Thymus (tissue), 11 donors: ENCODE data around the gene C20orf202. TPM values are rescaled to one million over a fixed set of nuclear protein-coding genes. Genes with fewer than 3 reads are reported as not detected.
"Not testable (repeated sequence)": the region's sequence is repeated elsewhere in the genome, so short reads cannot be mapped to it uniquely, and the experiment has no call there.

Experiments
- DNase-seq, 9 donors: peaks; one replicate each; pipeline ENCODE4 v3.0.0-alpha.2; 2013; ENCODE audit warnings: low spot score in 9 of 9, low read depth in 6 of 9, missing footprints in 1 of 9
- H3K27ac ChIP-seq, 2 donors: one replicate each; pipeline ENCODE4 v1.5.1; 2013; ENCODE audit warnings: control low read depth in 1 of 2, low read depth in 1 of 2, low read length in 1 of 2, mild to moderate bottlenecking in 1 of 2, moderate library complexity in 1 of 2
- H3K27me3 ChIP-seq, 2 donors: one replicate each; pipeline ENCODE4 v1.5.1; 2013; ENCODE audit warnings: low read length in 1 of 2; ENCODE audit not compliant: control insufficient read depth in 2 of 2, insufficient read depth in 1 of 2
- H3K36me3 ChIP-seq, 2 donors: one replicate each; pipeline ENCODE4 v1.5.1; 2013; ENCODE audit warnings: low read length in 1 of 2, mild to moderate bottlenecking in 1 of 2, moderate library complexity in 1 of 2; ENCODE audit not compliant: control insufficient read depth in 2 of 2, insufficient read depth in 2 of 2
- H3K4me1 ChIP-seq, 2 donors: one replicate each; pipeline ENCODE4 v1.5.1; 2013; ENCODE audit warnings: low read length in 2 of 2; ENCODE audit not compliant: control insufficient read depth in 2 of 2, insufficient read depth in 2 of 2
- H3K4me3 ChIP-seq, 2 donors: one replicate each; pipeline ENCODE4 v1.5.1; 2013; ENCODE audit warnings: low read length in 2 of 2, control low read depth in 1 of 2, mild to moderate bottlenecking in 1 of 2
- H3K9me3 ChIP-seq, 2 donors: one replicate each; pipeline ENCODE4 v1.5.1; 2013; ENCODE audit warnings: low read length in 1 of 2, mild to moderate bottlenecking in 1 of 2; ENCODE audit not compliant: control insufficient read depth in 2 of 2, insufficient read depth in 1 of 2
- WGBS: extraction: QIAGEN DNeasy Blood & Tissue Kit; methylation state at CpG from one replicate; pipeline ENCODE4 v1.1.7; 2013; 5-methylcytosine and 5-hydroxymethylcytosine counted together
- polyA plus RNA-seq: library from polyadenylated mRNA; stranded (reverse); fragments of 200-250 nt; gene quantifications from one replicate; pipeline ENCODE4 v1.2.3, GENCODE V29; 2013
- total RNA-seq: library from RNA; stranded (reverse); fragments of 120-200 nt; gene quantifications from one replicate; pipeline ENCODE4 v1.2.4, GENCODE V29; 2013
- donor health status: healthy.

Gene C20orf202
- total and polyA plus RNA-seq, 2 donors = 0.09 to 0.27 TPM

GRCh38 chr20:1242530-1242929 lies 39.3 kb downstream of the C20orf202 start:
- 12% methylated on average over 2 of the region's 2 CpGs for WGBS

GRCh38 chr20:1245578-1245977 lies 42.3 kb downstream of the C20orf202 start:
- 84% methylated on average over 2 of the region's 2 CpGs for WGBS
- H3K9me3 ChIP-seq = no peaks in the 10 kb centered on the region
- no peaks in the 10 kb centered on the region for H3K4me1 ChIP-seq
- H3K36me3 ChIP-seq = no peaks in the 10 kb centered on the region
- H3K27ac ChIP-seq = no peak overlapping the region
- H3K4me3 ChIP-seq = no peak overlapping the region
- DNase-seq = no peak
- H3K27me3 ChIP-seq = no peaks in the 10 kb centered on the region

More at GRCh38 chr20:1242530-1242929, 39.3 kb downstream of the C20orf202 start:
- no peaks in the 10 kb centered on the region for H3K27me3 ChIP-seq
- no peak overlapping the region for H3K4me3 ChIP-seq
- DNase-seq = no peak
- no peaks in the 10 kb centered on the region for H3K4me1 ChIP-seq
- no peaks in the 10 kb centered on the region for H3K9me3 ChIP-seq
- H3K27ac ChIP-seq = no peak overlapping the region
- H3K36me3 ChIP-seq = no peaks in the 10 kb centered on the region

- Histone ChIP-seq H3K4me3 (no peak overlapping the region), H3K4me1 (no peaks in the 10 kb centered on the region), H3K27ac (no peak overlapping the region), H3K9me3 (no peaks in the 10 kb centered on the region), H3K36me3 (no peaks in the 10 kb centered on the region), H3K27me3 (no peaks in the 10 kb centered on the region)
- DNase-seq = no peak
Measured at GRCh38 chr20:1247689-1248088, 44.4 kb downstream of the C20orf202 start.

- not testable (repeated sequence) for H3K27ac ChIP-seq, H3K4me3 ChIP-seq, H3K4me1 ChIP-seq, DNase-seq, H3K27me3 ChIP-seq, H3K36me3 ChIP-seq, H3K9me3 ChIP-seq
- WGBS = 97% methylated on average over 2 of the region's 2 CpGs
Measured at GRCh38 chr20:1250282-1250681, 47.0 kb downstream of the C20orf202 start.

- no peaks in the 10 kb centered on the region for H3K27me3 ChIP-seq
- no peaks in the 10 kb centered on the region for H3K36me3 ChIP-seq
- 80% methylated on average over 3 of the region's 3 CpGs for WGBS
- H3K4me3 ChIP-seq = no peak overlapping the region
- H3K9me3 ChIP-seq = no peaks in the 10 kb centered on the region
- DNase-seq = no peak
- H3K27ac ChIP-seq = no peak overlapping the region
- H3K4me1 ChIP-seq = no peaks in the 10 kb centered on the region
Measured at GRCh38 chr20:1252416-1252815, 49.2 kb downstream of the C20orf202 start.

- H3K4me1 ChIP-seq = no peaks in the 10 kb centered on the region
- no peak for DNase-seq
- no peaks in the 10 kb centered on the region for H3K9me3 ChIP-seq
- no peak overlapping the region for H3K4me3 ChIP-seq
- WGBS = 56% methylated on average over 2 of the region's 2 CpGs
- peaks cover 0 to 3% of the 10 kb centered on the region in 2 donors for H3K27me3 ChIP-seq
- no peak overlapping the region for H3K27ac ChIP-seq
- H3K36me3 ChIP-seq = no peaks in the 10 kb centered on the region
Measured at GRCh38 chr20:1254254-1254653, 51.0 kb downstream of the C20orf202 start.

- H3K27me3 ChIP-seq = peaks cover 0 to 3% of the 10 kb centered on the region in 2 donors
- 87% methylated on average over 2 of the region's 2 CpGs for WGBS
- H3K4me1 ChIP-seq = no peaks in the 10 kb centered on the region
- no peak overlapping the region for H3K27ac ChIP-seq
- H3K4me3 ChIP-seq = no peak overlapping the region
- no peaks in the 10 kb centered on the region for H3K9me3 ChIP-seq
- DNase-seq = no peak
- no peaks in the 10 kb centered on the region for H3K36me3 ChIP-seq
Measured at GRCh38 chr20:1255675-1256074, 52.4 kb downstream of the C20orf202 start.

Other genes with a start within 250 kb of the C20orf202 start
- gene RSPO4, start 201.1 kb upstream of the C20orf202 start, total RNA-seq = not detected
- 0.09 TPM for gene RSPO4, start 201.1 kb upstream of the C20orf202 start, polyA plus RNA-seq
- gene PSMF1, start 84.9 kb upstream of the C20orf202 start, total RNA-seq = 30.0 TPM
- 47.3 TPM for gene PSMF1, start 84.9 kb upstream of the C20orf202 start, polyA plus RNA-seq
- gene TMEM74B, start 18.5 kb upstream of the C20orf202 start, total RNA-seq = 0.47 TPM
- 1.3 TPM for gene TMEM74B, start 18.5 kb upstream of the C20orf202 start, polyA plus RNA-seq
- not detected for gene RAD21L1, start 22.6 kb downstream of the C20orf202 start, total RNA-seq
- gene RAD21L1, start 22.6 kb downstream of the C20orf202 start, polyA plus RNA-seq = not detected
- 0.71 TPM for gene SNPH, start 62.8 kb downstream of the C20orf202 start, total RNA-seq
- 2.2 TPM for gene SNPH, start 62.8 kb downstream of the C20orf202 start, polyA plus RNA-seq
- 2.1 TPM for gene SDCBP2, start 125.7 kb downstream of the C20orf202 start, total RNA-seq
- gene SDCBP2, start 125.7 kb downstream of the C20orf202 start, polyA plus RNA-seq = 8.6 TPM
- gene FKBP1A, start 189.6 kb downstream of the C20orf202 start, total RNA-seq = 93.4 TPM
- 223 TPM for gene FKBP1A, start 189.6 kb downstream of the C20orf202 start, polyA plus RNA-seq